Stimulated activated CD4-positive, alpha-beta T cell treated with anti-CD3 and anti-CD28 coated beads, TNF-alpha, amount 100 ng/mL, for 48 hours (primary cell): ENCODE data around the gene TCF21.

Source experiments
- DNase-seq, 3 donors: peaks; one replicate each; pipeline ENCODE4 v3.0.0-alpha.2; 2020; ENCODE audit warnings: low read depth in 3 of 3

Gene TCF21

GRCh38 chr6:133889557-133890403 lies 867 bp downstream of the TCF21 start:
- DNase-seq: no peak

DNA sequence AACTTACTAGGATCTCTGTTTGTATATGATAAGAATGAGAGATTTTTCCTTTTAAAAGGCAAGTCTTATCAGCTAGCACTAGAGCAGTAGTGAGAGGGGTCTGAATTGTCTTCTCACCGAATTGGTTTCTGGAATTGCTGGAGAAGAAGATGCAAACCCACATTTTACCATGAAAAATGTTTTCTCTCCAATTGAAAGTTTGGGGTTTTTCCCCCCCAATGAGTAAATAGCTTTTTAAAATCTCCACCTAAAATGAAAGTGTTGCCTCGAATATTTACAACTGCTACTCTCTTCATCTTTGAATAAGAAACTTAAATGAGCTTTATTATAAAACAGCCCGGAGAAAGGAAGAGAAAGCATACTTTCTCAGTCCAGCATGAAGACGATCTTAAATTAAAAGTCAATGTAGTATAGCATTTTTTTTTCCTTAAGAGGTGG lies 1.8 kb downstream of the TCF21 start:
- no peak for DNase-seq

DNA sequence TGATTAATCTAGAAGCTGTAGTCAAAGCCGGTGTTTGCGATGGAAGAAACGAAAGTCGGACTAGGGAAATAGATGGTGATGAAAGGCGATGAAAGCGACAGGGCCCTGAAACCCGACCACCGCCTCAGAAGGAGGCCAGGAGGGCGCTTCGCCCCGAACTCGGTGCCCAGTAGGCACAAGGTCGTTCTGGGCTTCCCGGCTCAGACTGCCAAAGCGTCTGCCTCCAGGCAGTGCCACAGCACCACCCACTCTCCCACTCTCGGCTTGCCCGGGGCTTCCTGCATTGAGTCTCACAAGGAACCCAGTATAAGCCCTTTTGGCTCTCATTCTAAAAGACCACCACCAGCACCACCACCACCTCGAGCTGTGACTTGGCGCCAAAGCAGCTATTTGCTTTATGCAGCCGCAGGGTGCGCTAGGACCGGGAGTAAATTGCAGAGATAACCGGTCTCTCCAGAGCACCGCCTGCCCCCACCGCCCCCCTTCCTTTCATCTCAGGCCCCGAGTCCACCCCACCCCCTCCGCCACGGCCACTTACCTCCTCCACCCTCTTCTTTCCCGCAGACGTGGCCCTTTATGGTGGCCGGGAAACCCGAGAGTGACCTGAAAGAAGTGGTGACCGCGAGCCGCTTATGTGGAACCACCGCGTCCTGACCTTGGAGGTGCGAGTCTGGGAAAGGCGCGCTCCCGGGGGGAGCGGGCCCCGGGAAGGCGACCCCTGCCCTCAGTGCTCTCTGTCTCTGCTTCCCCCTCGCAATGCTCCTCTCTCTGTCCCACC lies 2.4 kb downstream of the TCF21 start:
- no peak for DNase-seq

GRCh38 chr6:133891927-133892812 lies 3.3 kb downstream of the TCF21 start:
- no peak for DNase-seq

DNA sequence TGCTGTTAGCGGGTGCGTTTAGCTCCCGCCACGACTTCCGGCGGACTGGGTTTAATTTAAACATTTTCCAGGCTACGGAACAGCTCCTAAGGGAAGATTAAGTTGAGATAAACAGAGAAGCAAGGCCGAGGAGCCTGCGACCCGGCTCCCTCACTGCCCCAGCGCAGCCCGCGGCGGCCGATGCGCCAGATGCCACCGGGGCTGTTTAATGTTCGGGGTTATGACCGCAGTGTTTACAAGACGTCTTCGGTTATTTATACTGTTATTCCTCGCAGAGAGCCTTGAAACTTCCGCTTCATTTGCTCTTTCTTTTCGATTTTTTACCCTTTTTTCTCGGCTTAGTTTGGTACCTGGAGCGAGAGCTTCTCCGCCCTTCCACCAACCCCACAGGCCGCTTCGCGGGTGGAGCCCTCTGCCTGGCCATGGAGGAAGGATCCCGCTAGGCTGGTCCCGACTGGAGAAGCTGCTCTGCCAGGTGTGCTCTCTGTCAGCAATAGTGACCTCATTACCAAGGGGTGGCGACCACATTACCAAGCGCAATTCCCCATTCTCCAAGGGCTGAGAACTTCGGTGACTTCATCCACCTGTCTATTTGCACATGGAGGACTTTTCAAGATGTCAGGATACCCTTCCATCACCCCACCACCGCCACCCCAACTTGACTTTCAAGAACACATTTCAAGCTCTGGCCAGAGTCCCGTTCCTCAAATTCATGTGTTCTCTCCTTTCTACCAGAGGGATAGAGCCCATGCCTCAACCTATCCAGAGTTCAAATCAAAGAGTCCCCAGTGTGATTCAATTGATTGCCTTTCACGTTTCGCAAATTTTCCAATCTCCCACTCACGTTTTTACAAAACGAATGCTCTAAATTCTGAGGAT lies 4.1 kb downstream of the TCF21 start:
- no peak for DNase-seq

- no peak for DNase-seq
Measured at GRCh38 chr6:133893946-133894345, 5.0 kb downstream of the TCF21 start.

- DNase-seq: no peak
Measured at GRCh38 chr6:133894369-133894768, 5.5 kb downstream of the TCF21 start.

- DNase-seq: no peak
Measured at GRCh38 chr6:133894795-133895358, 6.0 kb downstream of the TCF21 start.

DNA sequence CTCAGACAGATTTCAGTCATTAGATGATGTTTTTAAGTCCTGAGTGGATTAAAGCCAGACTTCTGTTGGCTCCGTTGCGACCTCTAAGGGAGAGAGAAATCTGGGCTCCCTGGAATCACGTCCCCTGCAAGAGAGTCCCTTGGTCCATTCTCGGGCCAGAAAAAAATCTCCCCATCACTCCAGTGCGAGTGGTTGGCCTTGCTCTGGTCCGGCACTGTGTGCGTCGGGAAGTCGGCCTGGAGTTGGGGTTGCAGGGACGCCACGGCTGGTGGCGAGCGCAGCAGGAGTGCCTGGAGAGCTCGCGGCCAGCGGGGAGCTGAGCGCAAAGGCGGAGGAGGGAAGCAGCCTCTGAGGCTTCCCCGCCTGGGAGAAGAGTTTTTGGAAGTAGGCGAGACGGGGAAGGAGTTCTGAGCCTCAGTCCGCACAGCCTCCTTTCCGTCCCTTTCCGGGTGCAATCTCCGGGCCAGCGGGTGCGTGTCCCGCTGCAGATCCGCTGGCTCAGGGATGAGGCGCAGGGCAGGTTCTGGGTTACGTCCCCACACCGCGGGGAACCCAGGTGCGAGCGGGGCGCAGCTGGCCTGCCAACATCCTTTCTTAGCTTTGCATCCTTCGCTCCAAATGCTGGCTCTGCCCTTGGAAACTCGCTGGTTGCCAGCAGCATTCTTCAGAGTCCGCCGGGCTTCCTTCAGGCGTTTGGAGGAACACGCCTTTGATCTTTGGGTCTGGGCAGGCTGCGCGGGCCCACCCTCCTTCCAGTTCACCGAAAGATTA lies 6.8 kb downstream of the TCF21 start:
- no peak for DNase-seq

GRCh38 chr6:133896344-133896721 lies 7.4 kb downstream of the TCF21 start:
- DNase-seq: no peak

- no peak for DNase-seq
Measured at GRCh38 chr6:133898263-133898662, 9.3 kb downstream of the TCF21 start.

GRCh38 chr6:133899556-133899955 lies 10.6 kb downstream of the TCF21 start:
- DNase-seq: no peak

DNA sequence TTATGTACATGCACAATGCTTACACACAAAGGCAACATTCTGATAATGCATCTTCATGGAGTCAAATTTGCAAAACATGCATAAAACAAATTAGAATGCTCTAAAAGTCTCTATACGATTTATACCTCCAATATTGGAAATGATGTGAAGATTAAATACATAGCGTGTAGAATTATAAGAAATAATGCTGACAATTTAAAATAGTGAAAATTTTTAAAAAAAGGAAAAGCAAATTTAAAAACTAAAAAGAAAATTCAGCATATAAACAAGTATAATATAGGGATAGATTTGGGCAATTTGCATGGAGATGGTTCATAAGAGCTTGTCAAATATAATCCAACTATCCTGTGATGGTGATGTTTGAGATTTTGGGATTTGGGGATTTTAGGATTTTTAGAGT lies 14.9 kb downstream of the TCF21 start:
- DNase-seq: no peak

DNA sequence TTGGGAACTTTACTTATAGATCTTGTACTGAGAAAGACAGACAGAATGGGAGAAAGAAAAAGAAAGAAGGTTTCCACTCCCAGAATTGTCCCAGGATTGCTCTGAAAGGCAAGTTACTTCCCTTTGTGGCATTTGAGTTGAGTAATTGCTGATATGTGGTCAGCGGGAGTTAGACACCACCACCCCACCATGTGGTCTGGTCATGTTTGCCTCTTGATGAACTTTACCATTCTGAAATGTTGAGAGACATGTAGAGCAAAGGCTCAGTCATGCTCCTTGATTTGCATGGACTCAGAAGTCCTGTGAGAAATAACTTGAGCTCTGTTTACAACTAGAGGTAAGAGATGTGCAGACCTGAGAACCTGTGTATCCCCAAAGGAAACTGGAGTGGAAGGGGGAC lies 17.1 kb downstream of the TCF21 start:
- DNase-seq: no peak

- peak; percentile 58 to 82 (median 69) for DNase-seq
Measured at GRCh38 chr6:133916650-133917151, 27.8 kb downstream of the TCF21 start.

DNA sequence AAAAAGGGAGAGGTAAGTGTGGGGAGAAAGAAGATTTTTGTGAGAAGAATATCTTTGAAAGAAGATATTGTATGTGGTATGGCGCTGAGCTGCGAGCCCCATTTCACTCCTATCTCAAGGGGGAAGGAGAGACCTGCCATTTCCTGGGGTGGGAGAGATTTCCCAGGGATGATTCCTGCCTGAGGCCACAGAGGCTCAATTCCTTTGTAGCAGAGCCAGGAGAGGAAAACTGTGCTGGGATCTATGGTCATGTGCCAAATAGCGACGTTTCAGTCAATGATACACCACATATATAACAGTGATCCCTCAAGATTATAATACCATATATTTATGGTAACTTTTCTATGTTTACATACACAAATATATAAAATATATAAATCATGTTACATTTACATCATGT lies 28.9 kb downstream of the TCF21 start:
- no peak for DNase-seq

GRCh38 chr6:133918208-133918930 lies 29.5 kb downstream of the TCF21 start:
- DNase-seq: no peak

DNA sequence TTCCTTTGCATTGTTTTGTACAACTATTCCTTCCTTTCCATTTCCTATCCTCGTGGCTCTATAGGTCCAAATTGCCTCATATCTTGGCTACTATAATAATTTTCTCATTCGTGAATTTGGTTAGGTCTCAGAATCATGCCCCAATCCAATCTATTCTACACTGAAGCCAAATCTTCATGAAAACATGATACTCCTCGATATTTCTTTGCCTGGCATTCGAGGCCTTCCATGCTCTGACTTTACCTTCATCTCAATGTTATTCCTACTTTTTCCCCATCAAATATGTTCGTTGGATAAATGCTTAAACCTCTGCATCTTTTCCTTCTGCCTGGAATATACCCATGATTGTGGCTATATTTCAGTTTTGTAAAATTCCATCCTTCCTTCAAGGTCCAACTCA lies 30.4 kb downstream of the TCF21 start:
- DNase-seq: no peak

- peak; percentile 50 to 60 (median 58) for DNase-seq
Measured at GRCh38 chr6:133921249-133921859, 32.4 kb downstream of the TCF21 start.
